T-helper 2 cell (primary cell): ENCODE results near the gene TSSK2.

Source experiments
- DNase-seq, 5 experiments: peaks; one replicate each; pipeline versions ENCODE4 v3.0.0 to v3.0.0-alpha.2; 2012 to 2022

Gene TSSK2

GRCh38 chr22:19106886-19107729, 24.0 kb upstream of the TSSK2 start:
- DNase-seq = no peak

GRCh38 chr22:19107730-19108074, 23.4 kb upstream of the TSSK2 start:
- DNase-seq = no peak

GRCh38 chr22:19108807-19109197, 22.3 kb upstream of the TSSK2 start:
- no peak for DNase-seq

- peak in 3 of 5 experiments; percentile 39 to 84 (median 58) for DNase-seq
These were observed 21.7 kb upstream of the TSSK2 start for GRCh38 chr22:19109198-19110063.

GRCh38 chr22:19110064-19110458, 21.0 kb upstream of the TSSK2 start:
- DNase-seq = no peak

- no peak for DNase-seq
These were observed 20.5 kb upstream of the TSSK2 start for GRCh38 chr22:19110646-19111045.

- no peak for DNase-seq
These were observed 20.0 kb upstream of the TSSK2 start for GRCh38 chr22:19111140-19111539.

GRCh38 chr22:19111584-19111983, 19.5 kb upstream of the TSSK2 start:
- no peak for DNase-seq

GRCh38 chr22:19113429-19113828, 17.7 kb upstream of the TSSK2 start:
- no peak for DNase-seq

- no peak for DNase-seq
These were observed 16.0 kb upstream of the TSSK2 start for GRCh38 chr22:19114984-19115552.

- DNase-seq = peak in 1 of 5 experiments; percentile 22
These were observed 15.5 kb upstream of the TSSK2 start for GRCh38 chr22:19115628-19116027.

- DNase-seq = no peak
These were observed 14.0 kb upstream of the TSSK2 start for GRCh38 chr22:19117111-19117512.

GRCh38 chr22:19118329-19118880, 12.7 kb upstream of the TSSK2 start:
- peak in 1 of 5 experiments; percentile 38 for DNase-seq

GRCh38 chr22:19119949-19120348, 11.2 kb upstream of the TSSK2 start:
- DNase-seq = no peak

- no peak for DNase-seq
These were observed 10.1 kb upstream of the TSSK2 start for GRCh38 chr22:19120829-19121630.

GRCh38 chr22:19121631-19122142, 9.4 kb upstream of the TSSK2 start:
- DNase-seq = peak in 3 of 5 experiments; percentile 8 to 46 (median 15)

- peak; percentile 88 to 97 (median 96) for DNase-seq
These were observed 8.9 kb upstream of the TSSK2 start, which contains the start of gene DGCR2 for GRCh38 chr22:19122143-19122751. DGCR2 (minus strand) TSS chr22:19122412; CDS start chr22:19122206, 206 bp downstream.

- no peak for DNase-seq
These were observed 8.2 kb upstream of the TSSK2 start for GRCh38 chr22:19122752-19123492.

- no peak for DNase-seq
These were observed 7.2 kb upstream of the TSSK2 start for GRCh38 chr22:19123936-19124335.

- DNase-seq = no peak
These were observed 6.7 kb upstream of the TSSK2 start for GRCh38 chr22:19124377-19124776.

GRCh38 chr22:19125011-19125410, 6.1 kb upstream of the TSSK2 start:
- DNase-seq = no peak
